Measurements from ENCODE around the gene CFAP77.

The CFAP77 gene

DNA sequence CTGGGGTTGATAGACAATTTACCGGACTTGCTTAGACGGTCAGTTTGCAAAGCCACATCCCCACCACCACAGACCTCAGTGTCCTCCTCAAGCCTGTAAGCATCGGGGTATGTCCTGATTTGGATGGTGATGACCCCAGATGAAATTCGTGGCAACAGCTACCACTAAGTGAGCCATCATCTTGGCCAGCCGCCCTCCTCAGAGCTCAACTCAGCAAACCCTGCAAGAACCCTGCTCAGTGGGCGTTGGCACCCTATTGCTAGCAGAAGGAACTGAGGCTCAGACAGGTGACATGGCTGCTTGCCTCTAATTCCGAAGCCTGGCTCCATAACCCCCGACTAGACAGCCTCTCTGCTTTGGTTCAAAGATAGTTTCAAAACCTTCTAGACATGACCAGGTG is 131.0 kb downstream of the CFAP77 start:
- DNase-seq (ENCODE audit: low read depth): no peak
- TF ChIP-seq, protein P1, sequence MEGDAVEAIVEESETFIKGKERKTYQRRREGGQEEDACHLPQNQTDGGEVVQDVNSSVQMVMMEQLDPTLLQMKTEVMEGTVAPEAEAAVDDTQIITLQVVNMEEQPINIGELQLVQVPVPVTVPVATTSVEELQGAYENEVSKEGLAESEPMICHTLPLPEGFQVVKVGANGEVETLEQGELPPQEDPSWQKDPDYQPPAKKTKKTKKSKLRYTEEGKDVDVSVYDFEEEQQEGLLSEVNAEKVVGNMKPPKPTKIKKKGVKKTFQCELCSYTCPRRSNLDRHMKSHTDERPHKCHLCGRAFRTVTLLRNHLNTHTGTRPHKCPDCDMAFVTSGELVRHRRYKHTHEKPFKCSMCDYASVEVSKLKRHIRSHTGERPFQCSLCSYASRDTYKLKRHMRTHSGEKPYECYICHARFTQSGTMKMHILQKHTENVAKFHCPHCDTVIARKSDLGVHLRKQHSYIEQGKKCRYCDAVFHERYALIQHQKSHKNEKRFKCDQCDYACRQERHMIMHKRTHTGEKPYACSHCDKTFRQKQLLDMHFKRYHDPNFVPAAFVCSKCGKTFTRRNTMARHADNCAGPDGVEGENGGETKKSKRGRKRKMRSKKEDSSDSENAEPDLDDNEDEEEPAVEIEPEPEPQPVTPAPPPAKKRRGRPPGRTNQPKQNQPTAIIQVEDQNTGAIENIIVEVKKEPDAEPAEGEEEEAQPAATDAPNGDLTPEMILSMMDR (IDR thresholded peaks at IDR 0.05; ENCODE audit: low read length, missing control alignments): no peak
- no peak overlapping the region for H3K4me3 ChIP-seq (replicated peaks; ENCODE audit: low read depth, low read length)

DNA sequence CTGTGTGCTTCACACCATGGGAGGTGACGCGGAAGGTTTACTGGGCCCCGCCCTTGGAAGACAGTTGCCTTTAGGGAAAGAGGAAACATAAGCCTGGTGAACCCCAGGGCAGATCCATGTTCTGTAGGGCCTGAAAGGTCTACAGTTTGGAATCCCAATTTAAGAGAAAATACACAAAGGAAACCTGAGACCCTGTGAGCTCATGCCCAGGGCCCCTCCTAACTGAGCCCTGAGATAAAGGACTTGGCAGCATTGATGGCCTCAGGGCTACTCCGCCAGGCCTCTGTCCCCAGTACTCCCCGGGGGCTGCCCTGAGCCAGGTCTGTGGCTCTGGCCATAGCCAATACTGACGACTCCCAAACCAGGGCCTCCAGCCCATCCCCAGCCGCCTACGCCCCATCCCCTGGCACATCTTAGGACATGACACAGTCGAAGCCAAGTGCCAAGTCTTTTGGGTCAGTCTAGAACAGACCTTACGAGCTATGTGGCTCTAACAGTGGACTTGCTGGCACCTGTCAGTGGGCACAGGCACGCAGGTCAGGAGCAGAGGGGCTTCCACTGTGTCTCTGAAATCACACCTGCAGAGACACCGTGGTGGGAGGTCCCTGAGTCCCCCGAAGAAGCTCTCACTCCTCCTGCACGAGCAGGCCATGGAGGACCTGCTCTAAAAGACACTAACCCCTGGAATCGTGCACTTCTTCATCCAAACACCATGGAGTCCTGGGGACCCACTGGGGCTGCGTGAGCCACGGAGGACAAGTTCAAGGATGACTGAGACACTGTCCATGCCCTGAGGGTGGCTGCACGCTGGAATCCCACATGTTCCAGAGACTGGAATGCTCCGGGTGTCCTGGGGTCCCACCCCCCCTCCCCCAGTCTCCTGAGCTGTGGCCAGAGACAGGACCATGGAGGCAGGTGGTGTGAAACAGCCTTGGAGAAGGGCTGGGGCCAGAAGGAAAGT is 132.1 kb downstream of the CFAP77 start:
- TF ChIP-seq, protein P1 (IDR thresholded peaks at IDR 0.05; ENCODE audit: low read length, missing control alignments): no peak
- no peak for DNase-seq (ENCODE audit: low read depth)
- H3K4me3 ChIP-seq (replicated peaks; ENCODE audit: low read depth, low read length): no peak overlapping the region

DNA sequence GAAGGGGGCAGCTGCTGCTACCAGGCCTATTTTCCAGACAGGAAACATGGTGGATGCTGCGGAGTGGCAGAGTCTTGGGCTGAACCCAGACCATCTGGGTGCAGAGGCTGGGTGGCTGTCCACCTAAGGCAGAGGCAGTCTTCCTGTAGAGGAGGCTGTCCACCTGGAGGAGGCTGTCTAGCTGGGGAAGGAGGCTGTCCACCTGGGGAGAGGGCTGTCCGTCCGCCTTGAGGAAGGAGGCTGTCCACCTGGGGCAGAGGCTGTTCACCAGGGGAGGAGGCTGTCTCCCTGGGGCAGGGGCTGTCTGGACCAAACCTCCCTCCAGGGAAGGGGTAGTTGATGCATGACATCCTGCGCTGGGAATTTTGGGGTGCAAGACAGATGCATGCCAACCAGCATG is 133.2 kb downstream of the CFAP77 start:
- TF ChIP-seq, protein P1 (IDR thresholded peaks at IDR 0.05; ENCODE audit: low read length, missing control alignments): no peak
- no peak for DNase-seq (ENCODE audit: low read depth)
- H3K4me3 ChIP-seq (replicated peaks; ENCODE audit: low read depth, low read length): no peak overlapping the region

DNA sequence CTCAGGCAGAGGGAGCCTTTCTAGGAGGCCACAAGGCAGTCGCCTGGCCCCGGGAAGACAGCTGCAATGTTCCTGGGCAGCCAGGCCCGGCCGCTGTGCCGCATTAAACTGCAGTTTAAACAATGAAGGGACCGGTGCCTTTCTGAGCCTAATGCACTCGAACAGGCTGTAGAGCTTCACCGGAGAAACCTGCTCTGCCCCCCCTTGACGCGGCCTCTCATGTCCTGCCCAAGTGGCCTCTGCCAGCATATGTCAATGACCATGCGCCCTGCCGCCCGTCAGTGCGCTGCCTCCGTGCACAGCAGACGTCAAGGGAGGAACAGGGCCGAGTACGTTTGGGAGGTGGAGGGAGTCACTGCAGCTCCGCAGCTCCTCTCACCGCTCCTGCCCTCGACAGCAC is 133.9 kb downstream of the CFAP77 start:
- TF ChIP-seq, protein P1 (IDR thresholded peaks at IDR 0.05; ENCODE audit: low read length, missing control alignments): no peak
- no peak overlapping the region for H3K4me3 ChIP-seq (replicated peaks; ENCODE audit: low read depth, low read length)
- no peak for DNase-seq (ENCODE audit: low read depth)

DNA sequence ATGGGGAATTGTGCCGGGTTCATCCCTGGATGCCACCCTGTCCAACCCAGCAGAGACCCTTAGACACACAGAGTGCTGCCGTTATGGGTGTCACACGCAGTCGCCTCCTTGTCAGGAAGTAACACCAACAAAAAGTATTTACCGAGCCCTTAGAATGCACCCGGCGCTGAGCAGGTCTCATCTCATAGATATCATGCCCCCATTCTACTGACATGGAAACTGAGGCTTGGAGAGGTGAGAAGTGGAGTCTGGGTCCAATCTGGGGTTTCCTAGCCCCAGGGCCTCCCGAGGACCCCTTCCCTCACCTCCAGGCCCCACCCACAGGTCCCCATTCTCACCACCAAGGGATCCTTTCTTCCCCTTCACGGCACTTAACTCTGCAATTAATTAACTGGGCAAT is 135.6 kb downstream of the CFAP77 start:
- TF ChIP-seq, protein P1 (IDR thresholded peaks at IDR 0.05; ENCODE audit: low read length, missing control alignments): no peak
- DNase-seq (ENCODE audit: low read depth): no peak
- no peak overlapping the region for H3K4me3 ChIP-seq (replicated peaks; ENCODE audit: low read depth, low read length)

DNA sequence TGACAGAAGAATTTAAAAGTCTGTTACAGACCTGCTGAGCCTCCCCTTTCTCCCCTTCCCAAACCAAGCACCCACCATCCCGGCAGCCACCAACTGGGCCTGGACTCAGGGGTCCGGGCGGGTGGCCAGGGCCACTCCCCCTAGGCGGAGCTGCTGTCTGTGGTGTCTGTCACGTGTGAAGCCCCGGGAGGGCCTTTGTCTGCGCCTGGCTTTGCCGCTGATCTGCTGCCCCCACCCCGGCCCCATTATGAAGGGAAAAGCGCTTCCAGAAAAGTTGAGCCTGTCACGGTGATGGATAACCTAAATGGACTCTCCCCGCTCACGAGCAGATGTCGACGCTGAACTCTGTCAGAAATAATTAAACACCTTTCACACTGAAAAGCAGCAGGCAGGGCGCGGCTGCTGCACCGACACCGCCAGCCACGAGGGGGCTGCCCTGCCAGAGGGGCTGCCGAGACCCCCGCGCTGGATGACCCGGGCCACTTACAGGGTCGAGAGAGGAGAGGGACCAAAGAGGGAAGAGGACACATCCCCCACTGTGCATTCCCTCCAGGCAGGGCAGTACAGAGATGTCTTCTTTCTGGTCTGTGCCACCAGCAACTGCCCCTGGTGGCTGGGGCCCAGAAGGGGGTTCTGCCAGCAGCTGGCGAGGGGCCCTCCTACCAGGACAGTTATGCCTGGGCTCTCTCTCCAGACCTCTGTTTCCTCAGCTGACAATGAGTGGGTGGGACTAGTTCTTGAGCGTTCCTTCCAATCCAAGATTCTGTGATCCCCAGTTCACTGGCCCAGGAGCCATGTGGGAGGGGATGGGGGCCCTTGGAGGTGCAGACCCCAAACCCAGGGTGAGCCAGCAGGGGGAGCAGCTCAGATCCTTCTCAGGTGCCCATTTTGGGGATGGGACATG is 136.4 kb downstream of the CFAP77 start:
- peak; percentile 25 for DNase-seq (ENCODE audit: low read depth)
- H3K4me3 ChIP-seq (replicated peaks; ENCODE audit: low read depth, low read length): peak overlapping the region; percentile 22
- TF ChIP-seq, protein P1 (IDR thresholded peaks at IDR 0.05; ENCODE audit: low read length, missing control alignments): peak; percentile 22
